Jurkat, Clone E6-1 (cell line): ENCODE measurements around the gene ZNF181. TPM values are rescaled to one million over a fixed set of nuclear protein-coding genes. Genes with fewer than 3 reads are reported as not detected.
"Not testable (repeated sequence)": the region's sequence is repeated elsewhere in the genome, so short reads cannot be mapped to it uniquely, and the experiment has no call there.

Experiments
- DNase-seq: peaks from one replicate; pipeline ENCODE4 v3.0.0-alpha.2; 2011; ENCODE audit warnings: low read depth, low spot score
- H3K4me3 ChIP-seq: 2 replicates; pipeline ENCODE4 v1.5.1; 2011; ENCODE audit warnings: mild to moderate bottlenecking, low read length, control low read depth, moderate library complexity
- polyA plus RNA-seq: library from polyadenylated mRNA; unstranded; fragments of >200 nt; gene quantifications from one replicate; pipeline ENCODE4 v1.2.1, GENCODE V29; 2012; ENCODE audit warnings: missing spikeins; ENCODE audit not compliant: insufficient read length, insufficient read depth

The ZNF181 gene
- 11.2 TPM for polyA plus RNA-seq

DNA sequence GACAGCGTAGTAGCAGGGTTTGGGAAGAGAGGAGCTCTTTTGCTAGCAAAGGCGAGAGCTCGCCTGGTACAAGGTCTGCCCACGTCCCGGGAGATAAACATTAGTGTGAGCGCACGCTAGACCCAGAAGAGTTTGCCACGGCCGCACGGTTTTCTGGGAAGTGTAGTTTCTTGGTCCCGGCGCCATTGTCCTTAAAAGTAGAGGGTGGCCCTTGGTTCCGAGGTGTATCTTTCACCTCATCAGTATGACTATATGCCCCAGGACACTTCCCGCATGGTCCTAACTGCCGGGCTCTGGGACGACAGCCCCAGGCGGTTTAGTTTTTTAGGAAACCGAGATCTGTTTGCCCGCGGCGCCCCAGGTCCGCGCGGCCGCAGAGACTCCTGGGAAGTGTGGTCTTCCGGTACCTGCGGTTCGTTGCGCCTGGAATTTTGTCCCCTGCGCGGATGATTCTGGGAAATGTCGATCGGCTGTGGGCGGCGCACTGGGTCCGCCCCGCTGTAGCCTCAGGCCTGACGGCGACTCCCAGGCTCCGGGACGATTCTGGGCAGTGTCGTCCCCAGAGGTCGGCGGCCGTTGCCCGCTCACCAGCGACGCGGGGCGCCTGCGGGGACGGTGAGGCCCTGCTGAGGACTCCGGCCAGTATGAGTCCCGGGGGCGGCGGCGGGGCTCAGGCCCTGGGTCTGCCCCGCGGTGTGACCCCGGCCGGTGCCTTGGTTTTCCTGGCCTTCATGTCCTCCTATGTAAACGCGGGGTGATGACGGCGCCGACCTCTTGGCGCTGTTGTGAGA is at the start of gene ZNF181:
Gene ZNF181, plus strand, starts transcription at position 498 of the 791 bp plus-strand sequence. CDS start 795 bp downstream, outside the sequence.
- H3K4me3 ChIP-seq = peak within 1 kb of the TSS; percentile 64
- peak; percentile 79 for DNase-seq

- not testable (repeated sequence) for DNase-seq, H3K4me3 ChIP-seq
Observed at GRCh38 chr19:34685266-34685665, 48.8 kb upstream of the ZNF181 start.

- no peak overlapping the region for H3K4me3 ChIP-seq
- DNase-seq = no peak
Observed at GRCh38 chr19:34686455-34686854, 47.6 kb upstream of the ZNF181 start.

GRCh38 chr19:34687348-34687747 is 46.7 kb upstream of the ZNF181 start:
- DNase-seq = no peak
- H3K4me3 ChIP-seq = no peak overlapping the region

DNA sequence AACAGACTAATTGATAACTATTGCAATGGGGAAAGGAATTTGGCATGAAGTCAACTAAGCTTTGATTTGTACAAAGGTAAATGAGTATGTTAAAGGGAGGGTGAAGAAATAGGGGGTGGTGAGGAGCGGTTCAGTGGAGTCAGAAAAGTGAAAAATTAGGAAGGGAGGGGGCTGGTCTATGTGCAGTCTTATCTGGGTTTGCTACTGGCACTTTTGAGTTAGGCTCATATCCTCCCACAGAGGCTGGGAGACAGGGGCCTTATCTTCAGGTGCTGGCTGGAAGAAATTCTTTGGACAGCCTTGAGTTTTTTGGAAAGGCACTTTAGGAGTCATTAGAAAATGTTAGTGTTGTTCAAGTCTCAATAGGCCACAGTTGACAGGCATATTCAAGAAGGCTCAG is 45.5 kb upstream of the ZNF181 start:
- no peak overlapping the region for H3K4me3 ChIP-seq
- DNase-seq = no peak

DNA sequence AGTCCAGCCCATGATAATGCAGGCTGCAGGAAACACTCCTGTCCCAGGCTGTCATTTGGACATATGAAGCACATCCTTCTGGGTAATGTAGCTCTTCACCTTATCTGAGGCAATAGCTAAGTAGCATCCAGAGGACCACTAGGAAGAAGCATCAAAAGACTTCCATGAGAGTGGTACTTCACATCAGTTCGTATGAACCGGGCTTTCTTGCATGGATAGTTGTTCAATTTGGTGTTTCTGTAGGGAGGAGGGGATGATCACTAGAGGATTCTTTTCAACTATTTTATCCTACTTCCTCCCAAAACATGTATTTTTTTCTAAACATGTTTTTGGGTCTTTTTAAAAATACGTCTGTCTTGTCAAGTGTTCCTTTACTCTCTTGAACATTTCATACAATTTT is 43.7 kb upstream of the ZNF181 start:
- no peak overlapping the region for H3K4me3 ChIP-seq
- no peak for DNase-seq

DNA sequence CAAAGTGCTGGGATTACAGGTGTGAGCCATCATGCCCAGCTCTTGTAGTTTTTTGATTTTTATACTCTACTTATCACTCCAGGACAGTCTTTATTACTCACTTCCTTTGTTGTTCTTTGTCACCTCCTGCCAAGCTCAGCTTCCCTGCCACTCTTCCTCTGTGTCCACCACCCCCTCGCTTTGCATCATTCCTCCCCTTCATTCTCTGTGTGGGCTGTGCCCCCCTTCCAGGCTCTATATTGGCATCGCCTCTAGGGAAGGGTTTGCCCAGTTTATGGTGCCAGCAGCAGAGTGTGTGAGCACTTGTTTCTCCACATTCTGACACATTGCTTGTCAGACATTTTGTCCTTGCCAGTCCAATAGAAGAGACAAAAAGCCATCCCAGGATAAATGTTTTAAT is 41.5 kb upstream of the ZNF181 start:
- no peak for DNase-seq
- no peak overlapping the region for H3K4me3 ChIP-seq

DNA sequence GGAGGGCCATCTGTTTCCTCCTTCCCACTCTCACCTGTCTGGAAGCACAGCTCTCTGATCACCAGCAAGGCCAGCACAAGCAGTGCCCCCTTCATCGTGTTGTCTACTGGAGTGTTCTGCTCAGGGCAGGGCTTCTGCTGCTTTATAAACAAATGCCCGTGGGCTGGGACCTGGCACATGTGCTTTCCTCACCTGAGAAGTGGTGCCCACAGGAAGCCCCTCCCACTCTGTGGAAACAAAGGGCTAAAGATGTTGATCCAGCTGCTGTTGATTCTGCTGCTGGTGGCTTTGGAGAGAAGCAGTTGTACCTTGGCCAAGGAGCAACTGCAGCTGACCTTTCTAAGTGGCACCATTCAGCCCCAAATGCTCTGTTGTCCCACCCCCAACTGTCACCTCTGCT is 26.4 kb upstream of the ZNF181 start:
- no peak for DNase-seq
- H3K4me3 ChIP-seq = no peak overlapping the region

DNA sequence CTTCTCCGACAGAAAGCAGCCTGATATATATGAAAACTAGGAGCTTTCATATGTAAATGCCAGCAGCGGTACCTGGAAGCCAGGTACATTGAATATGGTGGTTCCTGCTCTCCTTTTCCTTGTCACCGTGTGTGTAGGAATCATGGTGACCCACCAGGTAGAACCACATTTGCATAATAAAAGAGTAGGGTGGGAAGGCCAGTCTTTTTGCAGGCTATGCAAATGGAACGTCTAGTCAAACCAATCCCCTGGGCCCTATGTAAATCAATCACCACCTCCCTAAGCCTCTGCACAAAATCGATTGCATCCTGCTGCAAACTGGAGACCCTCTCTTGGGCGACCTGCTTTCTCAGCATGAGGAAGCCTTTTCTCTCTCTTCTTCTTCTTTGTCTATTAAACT is 22.2 kb upstream of the ZNF181 start:
- H3K4me3 ChIP-seq = no peak overlapping the region
- DNase-seq = no peak

GRCh38 chr19:34712395-34713261 is 21.4 kb upstream of the ZNF181 start:
- DNase-seq = peak; percentile 80
- no peak overlapping the region for H3K4me3 ChIP-seq

- H3K4me3 ChIP-seq = no peak overlapping the region
- no peak for DNase-seq
Observed at GRCh38 chr19:34713262-34713637, 20.8 kb upstream of the ZNF181 start.

- DNase-seq = no peak
- no peak overlapping the region for H3K4me3 ChIP-seq
Observed at GRCh38 chr19:34715357-34715756, 18.7 kb upstream of the ZNF181 start.

GRCh38 chr19:34722353-34722752 is 11.7 kb upstream of the ZNF181 start:
- H3K4me3 ChIP-seq = no peak overlapping the region
- DNase-seq = no peak

DNA sequence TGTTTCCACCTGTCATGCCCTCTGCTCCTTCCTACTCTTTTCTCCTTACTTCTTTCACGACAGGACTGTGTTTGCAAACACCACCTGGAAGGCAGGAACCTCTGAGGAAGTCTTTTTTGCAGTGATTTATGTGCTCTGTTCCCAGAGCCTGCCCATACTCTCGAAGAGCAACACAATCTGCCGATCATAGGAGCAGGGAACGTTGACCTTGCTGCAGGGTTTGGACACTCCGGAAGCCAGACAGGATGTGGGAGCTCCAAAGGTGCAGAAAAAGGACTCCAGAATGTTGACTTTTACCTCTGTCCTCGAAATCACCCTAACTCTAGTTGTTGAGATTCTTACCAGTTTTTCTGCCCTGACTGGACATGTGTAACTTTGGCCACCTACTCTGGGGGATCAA is 8.6 kb upstream of the ZNF181 start:
- H3K4me3 ChIP-seq = no peak overlapping the region
- DNase-seq = no peak

DNA sequence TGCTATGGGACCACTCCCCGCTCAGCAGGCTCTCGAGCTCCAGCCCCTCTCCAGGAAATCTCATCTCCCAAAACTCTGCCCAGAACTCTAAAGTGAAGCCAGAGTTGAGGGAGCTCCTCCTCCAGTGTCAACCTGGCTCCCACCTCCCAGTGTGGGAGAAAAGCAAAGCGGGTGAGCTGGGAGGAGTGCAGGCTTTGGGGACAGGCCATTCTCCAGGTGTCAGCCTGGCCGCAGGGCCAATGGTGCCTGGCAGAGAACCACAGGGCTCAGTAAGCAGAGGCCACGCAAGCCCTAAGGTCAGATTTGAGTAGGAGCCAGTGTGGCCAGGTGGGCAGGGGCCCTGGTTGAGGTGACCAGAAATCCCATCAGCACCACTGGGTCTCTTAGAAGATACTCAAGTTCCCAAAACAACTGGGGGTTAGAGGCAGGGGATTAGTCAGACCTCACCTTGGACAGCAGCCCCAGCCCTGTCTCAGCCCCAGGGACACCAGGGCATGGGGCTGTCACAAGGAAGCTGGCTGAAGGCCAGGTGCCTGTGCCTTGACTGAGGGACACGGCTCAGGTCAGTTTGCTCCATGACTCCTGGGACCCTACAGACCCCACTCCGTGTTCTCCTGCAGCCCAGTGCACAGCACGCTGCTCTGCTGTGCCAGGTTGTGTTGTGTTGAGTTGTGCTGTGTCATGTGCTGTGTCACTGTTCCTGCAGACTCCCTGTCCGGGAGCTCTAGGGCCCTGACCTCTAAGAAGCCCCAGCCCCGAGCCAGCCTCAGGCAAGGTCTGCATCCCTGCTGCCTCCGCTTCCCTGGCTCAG is 2.8 kb upstream of the ZNF181 start:
- H3K4me3 ChIP-seq = no peak overlapping the region
- no peak for DNase-seq

DNA sequence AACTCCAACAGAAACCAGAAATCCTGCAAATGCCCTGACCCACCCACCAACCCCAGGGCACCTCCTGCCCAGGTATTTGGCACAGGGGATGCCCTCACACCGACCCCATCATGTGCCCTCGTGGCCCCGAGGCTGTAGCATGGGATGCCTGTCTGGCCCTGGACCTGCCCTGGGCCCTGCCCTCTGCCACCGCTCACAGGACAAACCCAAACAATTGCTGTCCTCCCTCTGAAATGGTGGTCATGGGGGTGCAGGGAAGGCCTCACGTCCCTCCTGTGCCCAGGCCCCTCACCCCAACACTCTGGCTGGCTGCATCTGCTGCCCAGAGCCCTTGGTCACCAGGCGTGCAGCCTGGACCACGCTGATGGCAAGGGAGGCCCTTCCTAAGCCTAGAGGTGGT is 2.1 kb upstream of the ZNF181 start:
- H3K4me3 ChIP-seq = no peak overlapping the region
- no peak for DNase-seq

DNA sequence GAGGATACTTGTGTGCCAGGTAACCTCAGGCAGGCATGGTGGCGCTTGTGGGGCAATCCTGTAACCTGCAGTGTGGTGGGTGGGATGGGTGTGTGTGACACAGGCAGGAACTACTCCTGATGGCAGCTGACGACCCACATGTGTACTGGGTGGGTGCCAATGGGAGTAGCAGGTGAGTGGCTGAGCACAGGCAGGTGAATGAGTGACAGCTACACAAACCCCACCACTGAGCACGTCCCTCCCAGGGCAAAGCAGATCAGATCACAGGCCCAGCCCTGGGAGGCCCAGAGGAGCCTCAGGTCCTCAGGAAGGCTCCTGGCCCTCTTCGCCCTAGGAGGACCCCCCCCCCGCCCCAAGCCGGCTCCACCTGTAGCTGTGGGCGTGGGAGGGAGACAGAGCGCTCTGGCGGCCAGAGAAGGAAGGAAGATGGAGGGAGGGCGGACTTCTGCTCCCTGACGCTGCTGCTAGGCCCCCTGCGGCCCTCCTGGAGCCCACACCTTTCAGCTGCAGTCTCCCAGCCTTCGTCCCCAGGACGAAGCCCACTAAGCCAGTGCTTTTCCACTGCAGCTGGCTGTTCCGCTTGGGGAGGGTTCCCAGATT is 1.3 kb upstream of the ZNF181 start:
- H3K4me3 ChIP-seq = peak overlapping the region; percentile 64; the same call in 1 of the 2 replicates
- no peak for DNase-seq

GRCh38 chr19:34733266-34733745 is 737 bp upstream of the ZNF181 start:
- peak overlapping the region; percentile 64 for H3K4me3 ChIP-seq
- no peak for DNase-seq

DNA sequence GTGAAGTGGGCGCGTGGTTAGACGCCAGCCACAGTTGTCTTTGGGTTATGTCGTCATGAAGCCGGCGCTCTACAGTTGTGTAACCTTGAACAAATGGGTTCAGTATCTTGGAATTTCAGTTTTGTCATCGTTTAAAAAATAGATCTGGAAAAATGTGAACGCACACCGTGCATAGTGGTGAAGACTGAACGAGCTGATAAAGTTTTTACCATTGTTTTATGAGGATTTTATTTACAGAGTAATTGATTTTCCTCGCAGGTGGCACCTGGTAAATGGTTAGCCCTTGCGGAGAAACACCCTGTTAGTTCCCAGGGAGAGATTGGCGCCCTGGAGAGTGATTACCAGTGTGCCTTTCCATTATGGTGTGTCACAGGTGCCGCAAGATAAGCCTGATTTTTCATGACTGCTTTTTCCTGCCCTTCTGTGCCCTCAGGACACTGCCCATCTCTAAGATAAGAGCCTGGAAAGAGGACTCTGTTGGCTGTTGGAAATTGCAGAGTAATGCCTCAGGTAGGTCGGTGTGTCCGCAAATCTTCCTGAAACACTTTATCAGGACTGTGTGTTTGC is 577 bp downstream of the ZNF181 start:
- DNase-seq = peak; percentile 63
- H3K4me3 ChIP-seq = peak overlapping the region; percentile 64
